Prostate gland (tissue), 2 donors: ENCODE results near the gene ATF6B. TPM values are rescaled to one million over a fixed set of nuclear protein-coding genes. Genes with fewer than 3 reads are reported as not detected.

Experiments
- DNase-seq: peaks from one replicate; pipeline ENCODE4 v3.0.0-alpha.2; 2019; ENCODE audit warnings: low spot score
- H3K27ac ChIP-seq, 2 donors: fragments of 200-600 bp; sonication (generic); 2 replicates each; pipeline ENCODE4 v1.5.1; 2017 to 2019
- H3K27me3 ChIP-seq: fragments of 200-600 bp; sonication (generic); replicated peaks from 2 replicates; pipeline ENCODE4 v1.5.1; 2019; ENCODE audit not compliant: insufficient read depth
- H3K36me3 ChIP-seq, 2 donors: fragments of 200-600 bp; sonication (generic); 1 replicate in 1 of 2; 2 replicates in 1 of 2; pipeline versions ENCODE4 v1.5.1 to v1.8.1; 2017 to 2019
- H3K4me1 ChIP-seq: fragments of 200-600 bp; sonication (generic); replicated peaks from 2 replicates; pipeline ENCODE4 v1.5.1; 2019
- H3K4me3 ChIP-seq, 2 donors: fragments of 200-600 bp; sonication (generic); 2 replicates each; pipeline ENCODE4 v1.5.1; 2017 to 2019
- H3K9me3 ChIP-seq: fragments of 200-600 bp; sonication (generic); 2 replicates; pipeline ENCODE4 v1.5.1; 2017
- CTCF ChIP-seq, 4 experiments: fragments of 200-600 bp in 2 of 4; fragments of 450-650 bp in 2 of 4; sonication (generic) in 2 of 4; IDR thresholded peaks; 1 replicate in 3 of 4; 2 replicates in 1 of 4; pipeline ENCODE4 v1.5.1; 2016 to 2019; ENCODE audit warnings: antibody characterized with exemption in 4 of 4, mild to moderate bottlenecking in 2 of 4, moderate library complexity in 2 of 4
- POLR2A ChIP-seq: fragments of 450-650 bp; IDR thresholded peaks from one replicate; pipeline ENCODE4 v1.6.1; 2016; ENCODE audit warnings: antibody characterized with exemption, mild to moderate bottlenecking
- POLR2AphosphoS5 ChIP-seq: sonication (generic); formaldehyde crosslinking; IDR thresholded peaks from one replicate; pipeline ENCODE4 v1.6.1; 2017; ENCODE audit warnings: antibody characterized with exemption
- WGBS: methylation state at CpG from one replicate; pipeline ENCODE4 v1.1.5; 2018; 5-methylcytosine and 5-hydroxymethylcytosine counted together
- intact Hi-C: fragments of 100-400 bp; cut with DNase I; formaldehyde crosslinking; loops from one replicate; pipeline ENCODE4 v1.14.2; 2022
- total RNA-seq, 2 donors: library from RNA; depleted of rRNA; stranded (reverse); fragments of >200 nt; gene quantifications; one replicate each; pipeline ENCODE4 v1.1.0, GENCODE V29; 2016

The ATF6B gene
- total RNA-seq, 2 donors from 2014 or later: 70.6 to 132 TPM

GRCh38 chr6:32175322-32175710 is 47.3 kb upstream of the ATF6B start:
- Histone ChIP-seq H3K27me3 (no peaks in the 10 kb centered on the region), H3K36me3 (no peaks in the 10 kb centered on the region), H3K27ac (peak overlapping the region; percentile 93), H3K9me3 (no peaks in the 10 kb centered on the region), H3K4me1 (no peaks in the 10 kb centered on the region), H3K4me3 (peak overlapping the region; percentile 94)
- no peak for TF ChIP-seq POLR2A
- no peak for TF ChIP-seq POLR2AphosphoS5
- TF ChIP-seq CTCF (IDR thresholded peaks at IDR 0.05): no peak
- intact Hi-C loops: loop anchor here (5.0 kb wide), 1 partner anchor 278 kb away; the partner anchor contains the start of gene EHMT2
- WGBS: 8% methylated on average over 2 of the region's 2 CpGs
- DNase-seq: no peak

- H3K4me3 ChIP-seq: no peak overlapping the region
- intact Hi-C loops: no loop called here
- H3K36me3 ChIP-seq: no peaks in the 10 kb centered on the region
- no peak overlapping the region for H3K27ac ChIP-seq
- no peaks in the 10 kb centered on the region for H3K4me1 ChIP-seq
- no peak for TF ChIP-seq POLR2A
- no peak for TF ChIP-seq CTCF (IDR thresholded peaks at IDR 0.05)
- TF ChIP-seq POLR2AphosphoS5: no peak
- H3K27me3 ChIP-seq: no peaks in the 10 kb centered on the region
- 93% methylated on average over 1 of the region's 1 CpG for WGBS
- no peaks in the 10 kb centered on the region for H3K9me3 ChIP-seq
- no peak for DNase-seq
These were observed 46.4 kb upstream of the ATF6B start for GRCh38 chr6:32174416-32174815.

- intact Hi-C loops: no loop called here
- no peaks in the 10 kb centered on the region for H3K9me3 ChIP-seq
- H3K27ac ChIP-seq: no peak overlapping the region
- no peaks in the 10 kb centered on the region for H3K4me1 ChIP-seq
- WGBS: 71% methylated on average over 4 of the region's 4 CpGs
- H3K4me3 ChIP-seq: no peak overlapping the region
- no peaks in the 10 kb centered on the region for H3K27me3 ChIP-seq
- TF ChIP-seq CTCF (IDR thresholded peaks at IDR 0.05): no peak
- TF ChIP-seq POLR2A: no peak
- no peak for TF ChIP-seq POLR2AphosphoS5
- H3K36me3 ChIP-seq: no peaks in the 10 kb centered on the region
- DNase-seq: no peak
These were observed 45.1 kb upstream of the ATF6B start for GRCh38 chr6:32173051-32173727.

- DNase-seq: no peak
- TF ChIP-seq POLR2A: no peak
- no peak for TF ChIP-seq POLR2AphosphoS5
- no peak for TF ChIP-seq CTCF (IDR thresholded peaks at IDR 0.05)
- no peak overlapping the region for H3K4me3 ChIP-seq
- 90% methylated on average over 6 of the region's 6 CpGs for WGBS
- no peaks in the 10 kb centered on the region for H3K27me3 ChIP-seq
- intact Hi-C loops: no loop called here
- H3K36me3 ChIP-seq: no peaks in the 10 kb centered on the region
- no peaks in the 10 kb centered on the region for H3K4me1 ChIP-seq
- H3K27ac ChIP-seq: no peak overlapping the region
- no peaks in the 10 kb centered on the region for H3K9me3 ChIP-seq
These were observed 43.2 kb upstream of the ATF6B start for GRCh38 chr6:32171234-32171633.

- no peak overlapping the region for H3K27ac ChIP-seq
- no peak for TF ChIP-seq CTCF (IDR thresholded peaks at IDR 0.05)
- no peak for TF ChIP-seq POLR2A
- no peak for TF ChIP-seq POLR2AphosphoS5
- intact Hi-C loops: no loop called here
- 91% methylated on average over 11 of the region's 11 CpGs for WGBS
- no peaks in the 10 kb centered on the region for H3K9me3 ChIP-seq
- no peak overlapping the region for H3K4me3 ChIP-seq
- no peaks in the 10 kb centered on the region for H3K36me3 ChIP-seq
- no peak for DNase-seq
- H3K27me3 ChIP-seq: no peaks in the 10 kb centered on the region
- no peaks in the 10 kb centered on the region for H3K4me1 ChIP-seq
These were observed 42.2 kb upstream of the ATF6B start for GRCh38 chr6:32170294-32170693.
